A549 (cell line): ENCODE measurements around the gene SOX18. TPM values are rescaled to one million over a fixed set of nuclear protein-coding genes. Genes with fewer than 3 reads are reported as not detected.

Experiments used
- ATAC-seq, 2 experiments: fragments of 200-7000 bp in 1 of 2; fragments of >200 bp in 1 of 2; cut with Nextera tagmentation in 1 of 2; cut with Tn5 transposase in 1 of 2; 3 replicates each; pipeline versions ENCODE4 v1.8.0 to v1.9.1; 2018 to 2020; ENCODE audit warnings: mild to moderate bottlenecking in 1 of 2, moderate library complexity in 1 of 2
- CTCF ChIA-PET: fragments of 300-600 bp; sonication (Branson Sonifier 250); formaldehyde crosslinking; extraction: SDS; loops from one replicate; lab custom pipeline; 2021; ENCODE audit warnings: antibody characterized with exemption, inconsistent platforms; lab: Yijun Ruan, JAX
- POLR2A ChIA-PET: fragments of 350-600 bp; formaldehyde crosslinking; extraction: SDS; loops from one replicate; lab custom pipeline; 2021; ENCODE audit warnings: antibody characterized with exemption, inconsistent platforms; lab: Yijun Ruan, JAX
- DNase-seq, 2 experiments: peaks; one replicate each; pipeline versions ENCODE4 v3.0.0 to v3.0.0-alpha.2; 2011 to 2016; ENCODE audit warnings: low read depth in 1 of 2, low spot score in 1 of 2
- FAIRE-seq: peaks from 2 replicates; lab custom pipeline; 2011; peaks lifted over from hg19 to GRCh38; lab: Jason Lieb, UNC
- H3K27ac ChIP-seq, 2 experiments: fragments of >200 bp; sonication (Bioruptor Twin); formaldehyde crosslinking; 3 replicates each; pipeline ENCODE4 v1.5.1; 2016 to 2017
- H3K4me1 ChIP-seq: fragments of >200 bp; sonication (Bioruptor Twin); formaldehyde crosslinking; 3 replicates; pipeline ENCODE4 v1.6.1; 2016
- H3K4me2 ChIP-seq: fragments of >200 bp; sonication (Bioruptor Twin); formaldehyde crosslinking; 3 replicates; pipeline ENCODE4 v1.6.1; 2016
- H3K4me3 ChIP-seq: fragments of >200 bp; sonication (Bioruptor Twin); formaldehyde crosslinking; 3 replicates; pipeline ENCODE4 v1.5.1; 2016
- H3K9me3 ChIP-seq: fragments of >200 bp; sonication (Bioruptor Twin); formaldehyde crosslinking; 3 replicates; pipeline ENCODE4 v1.6.1; 2016
- BCL3 ChIP-seq: fragments of >200 bp; sonication (Bioruptor Twin); formaldehyde crosslinking; IDR thresholded peaks from 3 replicates; pipeline ENCODE4 v1.6.1; 2016
- BHLHE40 ChIP-seq: IDR thresholded peaks from 2 replicates; pipeline ENCODE4 v1.6.1; 2012; ENCODE audit warnings: low read depth, low read length, inconsistent platforms
- CBX2 ChIP-seq: fragments of 200-600 bp; sonication (generic); IDR thresholded peaks from 2 replicates; pipeline ENCODE4 v1.6.1; 2016; ENCODE audit warnings: low read depth, mild to moderate bottlenecking, borderline replicate concordance
- CBX8 ChIP-seq: fragments of 200-600 bp; sonication (generic); IDR thresholded peaks from 2 replicates; pipeline ENCODE4 v1.6.1; 2016
- CHD2 ChIP-seq: fragments of 150-350 bp; IDR thresholded peaks from 2 replicates; pipeline ENCODE4 v1.6.1; 2014; ENCODE audit warnings: low read length; ENCODE audit not compliant: partially characterized antibody
- GATA3 ChIP-seq: IDR thresholded peaks from 2 replicates; pipeline ENCODE4 v1.6.1; 2012; ENCODE audit warnings: borderline replicate concordance
- JUN ChIP-seq, 2 experiments: fragments of >200 bp; sonication (Bioruptor Twin); formaldehyde crosslinking; IDR thresholded peaks; 2 replicates in 1 of 2; 3 replicates in 1 of 2; pipeline ENCODE4 v1.6.1; 2016 to 2017
- JUNB ChIP-seq: fragments of >200 bp; sonication (Bioruptor Twin); formaldehyde crosslinking; IDR thresholded peaks from 2 replicates; pipeline ENCODE4 v1.6.1; 2016
- KDM1A ChIP-seq: fragments of 200-600 bp; sonication (generic); IDR thresholded peaks from 2 replicates; pipeline ENCODE4 v1.6.1; 2016; ENCODE audit warnings: low read depth, mild to moderate bottlenecking
- MAFK ChIP-seq: fragments of 450-650 bp; IDR thresholded peaks from 2 replicates; pipeline ENCODE4 v1.6.1; 2014; ENCODE audit not compliant: partially characterized antibody
- MYC ChIP-seq: IDR thresholded peaks from 2 replicates; pipeline ENCODE4 v1.6.1; 2012; ENCODE audit warnings: mild to moderate bottlenecking, inconsistent platforms, low read length, improper control_type of control experiment, borderline replicate concordance
- PHF8 ChIP-seq: fragments of 200-600 bp; sonication (generic); IDR thresholded peaks from 2 replicates; pipeline ENCODE4 v1.6.1; 2016; ENCODE audit warnings: low read depth, mild to moderate bottlenecking, antibody characterized with exemption, moderate library complexity, borderline replicate concordance
- RCOR1 ChIP-seq: fragments of 150-350 bp; IDR thresholded peaks from 2 replicates; pipeline ENCODE4 v1.6.1; 2014; ENCODE audit warnings: antibody characterized with exemption, low read length, low read depth
- REST ChIP-seq: fragments of 200-600 bp; sonication (generic); IDR thresholded peaks from 2 replicates; pipeline ENCODE4 v1.6.1; 2016; ENCODE audit warnings: antibody characterized with exemption, mild to moderate bottlenecking, moderate library complexity
- RFX5 ChIP-seq: fragments of 450-650 bp; IDR thresholded peaks from 2 replicates; pipeline ENCODE4 v1.7.1; 2014; ENCODE audit warnings: antibody characterized with exemption, mild to moderate bottlenecking, moderate library complexity
- RNF2 ChIP-seq: fragments of 200-600 bp; sonication (generic); IDR thresholded peaks from 2 replicates; pipeline ENCODE4 v1.6.1; 2016; ENCODE audit warnings: low read depth, mild to moderate bottlenecking, antibody characterized with exemption, moderate library complexity, borderline replicate concordance
- SREBF2 ChIP-seq: fragments of 450-650 bp; IDR thresholded peaks from 2 replicates; pipeline ENCODE4 v1.6.1; 2014; ENCODE audit warnings: mild to moderate bottlenecking, moderate library complexity
- TFCP2L1 ChIP-seq: fragments of 250-450 bp; sonication (Bioruptor Pico); IDR thresholded peaks from 2 replicates; pipeline ENCODE4 v1.5.0; 2021; ENCODE audit warnings: mild to moderate bottlenecking
- ZC3H11A ChIP-seq: fragments of 450-650 bp; IDR thresholded peaks from 2 replicates; pipeline ENCODE4 v1.6.1; 2014; ENCODE audit warnings: antibody characterized with exemption, mild to moderate bottlenecking
- WGBS: methylation state at CpG from one replicate; pipeline ENCODE4 v1.1.6; 2017; ENCODE audit errors: missing lambda C conversion rate; 5-methylcytosine and 5-hydroxymethylcytosine counted together
- polyA plus RNA-seq, 4 experiments: library from polyadenylated mRNA; depleted of rRNA in 3 of 4; stranded (reverse); fragments of >200 nt; fragmentation: RNase III in 1 of 4; extraction: RNeasy Plus Mini Kit Qiagen cat#74134 plus additional on column Dnase treatment in 1 of 4; gene quantifications; 2 replicates in 3 of 4; 3 replicates in 1 of 4; pipeline ENCODE4 v1.2.3, GENCODE V29; 2011 to 2017
- TF ChIP-seq, protein P1 (sequence below): IDR thresholded peaks from 2 replicates; pipeline ENCODE4 v1.6.1; 2012; ENCODE audit warnings: low read depth, borderline replicate concordance
- TF ChIP-seq, protein P2 (sequence below): fragments of 250-450 bp; sonication (Bioruptor Pico); IDR thresholded peaks from 2 replicates; pipeline ENCODE4 v1.5.0; 2020; ENCODE audit warnings: low read depth, mild to moderate bottlenecking, moderate library complexity
- TF ChIP-seq, protein P3 (sequence below): fragments of 250-450 bp; sonication (Bioruptor Pico); IDR thresholded peaks from 2 replicates; pipeline ENCODE4 v1.5.0; 2021; ENCODE audit warnings: mild to moderate bottlenecking, moderate library complexity, borderline replicate concordance
- TF ChIP-seq, protein P4 (sequence below): fragments of 450-650 bp; IDR thresholded peaks from 2 replicates; pipeline ENCODE4 v1.6.1; 2014; ENCODE audit warnings: antibody characterized with exemption

The SOX18 gene
- polyA plus RNA-seq, 2 of the 4 experiments (the other 2 are of a cell fraction) = 0.19 to 1.4 TPM

DNA sequence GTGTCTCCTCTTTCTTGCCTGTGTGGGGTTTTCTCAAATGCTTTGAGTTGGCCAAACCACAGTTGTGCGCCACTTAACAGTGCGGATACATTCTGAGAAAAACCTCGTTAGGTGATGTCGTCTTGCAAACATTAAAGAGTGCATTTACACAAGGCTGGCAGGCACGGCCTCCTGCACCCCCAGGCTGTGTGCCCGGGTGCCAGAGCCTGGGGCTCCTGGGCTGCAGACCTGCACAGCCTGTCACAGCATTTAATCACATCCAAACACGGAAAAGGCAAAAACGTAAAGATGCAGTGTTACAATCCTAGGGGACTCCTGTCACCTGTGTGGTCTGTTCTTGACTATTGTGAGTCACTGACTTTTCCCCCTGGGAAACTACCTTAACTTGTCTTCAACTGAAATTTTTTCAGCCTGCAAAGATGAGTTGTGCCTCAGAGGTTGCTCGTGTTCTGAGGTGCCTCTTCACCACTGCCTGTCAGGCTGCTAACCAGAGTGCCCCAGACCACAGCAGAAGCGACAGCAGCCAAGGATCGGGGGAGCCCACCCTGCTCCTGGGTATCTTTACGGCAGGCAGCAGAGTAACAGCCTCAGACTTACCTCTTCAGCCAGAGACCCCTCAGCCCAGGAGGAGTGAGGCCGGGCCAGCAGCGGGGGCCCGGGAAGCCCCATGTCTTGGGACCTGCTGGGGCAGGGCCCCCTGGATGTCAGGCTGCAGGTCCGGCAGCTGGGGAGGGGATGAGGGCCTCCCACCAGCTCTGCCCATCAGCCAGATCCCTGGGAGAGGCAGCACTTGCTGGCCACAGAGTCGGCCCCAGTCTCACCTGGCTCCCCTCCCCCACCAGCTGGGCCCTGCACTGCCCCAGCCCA lies 14.1 kb downstream of the SOX18 start:
- WGBS = 83% methylated on average over 12 of the region's 17 CpGs
- FAIRE-seq (no peak), DNase-seq (no peak), ATAC-seq (no peak)
- Histone ChIP-seq H3K9me3 (no peaks in the 10 kb centered on the region), H3K4me1 (peaks cover 13% of the 10 kb centered on the region; the same call in 2 of the 3 replicates), H3K4me2 (no peak overlapping the region), H3K27ac (no peak overlapping the region), H3K4me3 (no peak overlapping the region)
- TF ChIP-seq RCOR1 (no peak), ZC3H11A (no peak)
- TF ChIP-seq, protein P1, sequence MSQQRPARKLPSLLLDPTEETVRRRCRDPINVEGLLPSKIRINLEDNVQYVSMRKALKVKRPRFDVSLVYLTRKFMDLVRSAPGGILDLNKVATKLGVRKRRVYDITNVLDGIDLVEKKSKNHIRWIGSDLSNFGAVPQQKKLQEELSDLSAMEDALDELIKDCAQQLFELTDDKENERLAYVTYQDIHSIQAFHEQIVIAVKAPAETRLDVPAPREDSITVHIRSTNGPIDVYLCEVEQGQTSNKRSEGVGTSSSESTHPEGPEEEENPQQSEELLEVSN = no peak
- CTCF ChIA-PET = interaction anchor here (0.6 to 7.1 kb wide), 4 partner anchors 22 to 121 kb away, joined by 3 to 143 read pairs (median 8); partner anchors contain the start of genes PRPF6 and TCEA2
- POLR2A ChIA-PET = no interaction called here

- ChIA-PET POLR2A (no interaction called here), CTCF (interaction anchor here (2.2 to 2.4 kb wide), 2 partner anchors 24 to 86 kb away, joined by 4 to 9 read pairs; no protein-coding TSS in a partner anchor)
- DNase-seq = no peak
- TF ChIP-seq SREBF2 = no peak
- TF ChIP-seq, protein P2, sequence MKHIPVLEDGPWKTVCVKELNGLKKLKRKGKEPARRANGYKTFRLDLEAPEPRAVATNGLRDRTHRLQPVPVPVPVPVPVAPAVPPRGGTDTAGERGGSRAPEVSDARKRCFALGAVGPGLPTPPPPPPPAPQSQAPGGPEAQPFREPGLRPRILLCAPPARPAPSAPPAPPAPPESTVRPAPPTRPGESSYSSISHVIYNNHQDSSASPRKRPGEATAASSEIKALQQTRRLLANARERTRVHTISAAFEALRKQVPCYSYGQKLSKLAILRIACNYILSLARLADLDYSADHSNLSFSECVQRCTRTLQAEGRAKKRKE (CRISPR knock-in tag) = no peak
- no peak for TF ChIP-seq JUN (IDR thresholded peaks at IDR 0.05)
- TF ChIP-seq CHD2 = no peak
- TF ChIP-seq BCL3 = no peak
- no peak for TF ChIP-seq MAFK
- no peak for TF ChIP-seq BHLHE40
- TF ChIP-seq, protein P3, sequence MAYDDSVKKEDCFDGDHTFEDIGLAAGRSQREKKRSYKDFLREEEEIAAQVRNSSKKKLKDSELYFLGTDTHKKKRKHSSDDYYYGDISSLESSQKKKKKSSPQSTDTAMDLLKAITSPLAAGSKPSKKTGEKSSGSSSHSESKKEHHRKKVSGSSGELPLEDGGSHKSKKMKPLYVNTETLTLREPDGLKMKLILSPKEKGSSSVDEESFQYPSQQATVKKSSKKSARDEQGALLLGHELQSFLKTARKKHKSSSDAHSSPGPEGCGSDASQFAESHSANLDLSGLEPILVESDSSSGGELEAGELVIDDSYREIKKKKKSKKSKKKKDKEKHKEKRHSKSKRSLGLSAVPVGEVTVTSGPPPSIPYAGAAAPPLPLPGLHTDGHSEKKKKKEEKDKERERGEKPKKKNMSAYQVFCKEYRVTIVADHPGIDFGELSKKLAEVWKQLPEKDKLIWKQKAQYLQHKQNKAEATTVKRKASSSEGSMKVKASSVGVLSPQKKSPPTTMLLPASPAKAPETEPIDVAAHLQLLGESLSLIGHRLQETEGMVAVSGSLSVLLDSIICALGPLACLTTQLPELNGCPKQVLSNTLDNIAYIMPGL (CRISPR knock-in tag) = no peak
- no peak for TF ChIP-seq MYC
- no peak for TF ChIP-seq RNF2
- no peak for TF ChIP-seq GATA3
- no peak for TF ChIP-seq CBX2
- TF ChIP-seq TFCP2L1 (CRISPR knock-in tag) = no peak
- no peak for TF ChIP-seq JUNB
- no peak for TF ChIP-seq REST
- no peak for TF ChIP-seq RFX5
- no peak for TF ChIP-seq PHF8
- no peak for TF ChIP-seq CBX8
- TF ChIP-seq, protein P4, sequence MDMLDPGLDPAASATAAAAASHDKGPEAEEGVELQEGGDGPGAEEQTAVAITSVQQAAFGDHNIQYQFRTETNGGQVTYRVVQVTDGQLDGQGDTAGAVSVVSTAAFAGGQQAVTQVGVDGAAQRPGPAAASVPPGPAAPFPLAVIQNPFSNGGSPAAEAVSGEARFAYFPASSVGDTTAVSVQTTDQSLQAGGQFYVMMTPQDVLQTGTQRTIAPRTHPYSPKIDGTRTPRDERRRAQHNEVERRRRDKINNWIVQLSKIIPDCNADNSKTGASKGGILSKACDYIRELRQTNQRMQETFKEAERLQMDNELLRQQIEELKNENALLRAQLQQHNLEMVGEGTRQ = no peak
- TF ChIP-seq KDM1A = no peak
- Histone ChIP-seq H3K4me2 (no peak overlapping the region), H3K27ac (no peak overlapping the region), H3K9me3 (no peaks in the 10 kb centered on the region), H3K4me1 (peaks cover 8% of the 10 kb centered on the region; the same call in 2 of the 3 replicates), H3K4me3 (no peak overlapping the region)
- WGBS = 98% methylated on average over 7 of the region's 11 CpGs
- no peak for FAIRE-seq
- ATAC-seq = no peak
These were observed 15.4 kb downstream of the SOX18 start for GRCh38 chr20:64033981-64034493.
